Measurements from ENCODE around the gene DTNB. TPM values are rescaled to one million over a fixed set of nuclear protein-coding genes. Genes with fewer than 3 reads are reported as not detected.

Gene DTNB
- polyA plus RNA-seq, 1 of the 3 experiments (the other 2 are of a cell fraction) = 15.3 TPM

DNA sequence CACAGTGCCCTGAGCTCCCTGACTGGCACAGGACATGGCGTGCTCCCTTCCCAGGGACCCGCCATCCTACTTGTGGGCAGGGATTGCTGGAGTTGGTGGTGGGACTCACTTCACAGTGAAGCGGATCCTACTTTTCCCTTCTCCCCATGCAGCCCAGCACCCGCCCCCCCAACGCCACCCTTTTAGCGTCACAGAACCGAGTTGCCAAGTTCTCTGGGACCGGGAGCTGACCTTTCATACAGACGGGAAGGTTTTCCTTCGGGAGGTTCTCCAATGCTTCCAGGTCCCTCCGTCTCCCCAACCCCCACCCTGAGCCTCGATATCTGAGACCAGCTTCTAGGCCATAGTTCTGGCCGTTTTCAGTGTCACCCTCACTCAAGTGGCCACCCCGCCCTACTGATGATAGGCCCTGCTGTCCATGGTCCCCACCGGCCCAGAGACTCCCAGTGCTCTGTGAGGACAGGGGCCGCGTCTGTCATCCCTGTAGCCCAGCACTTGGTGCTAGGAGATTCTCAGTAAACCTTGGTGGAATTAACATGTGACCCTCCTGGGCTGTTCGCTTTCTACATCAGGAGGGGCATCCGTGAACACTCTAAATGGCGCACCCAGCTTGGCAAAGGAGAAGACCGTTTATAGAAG, 330.1 kb downstream of the DTNB start:
- peaks cover 2% of the 10 kb centered on the region; the same call in 1 of the 2 replicates for H3K79me2 ChIP-seq (ENCODE audit: insufficient read depth)
- H3K27me3 ChIP-seq (ENCODE audit: insufficient read depth) = no peaks in the 10 kb centered on the region
- peaks cover 19% of the 10 kb centered on the region for H4K20me1 ChIP-seq (ENCODE audit: insufficient read depth)
- no peak for TF ChIP-seq YY1 (IDR thresholded peaks at IDR 0.05; ENCODE audit: low read depth)
- no peak for TF ChIP-seq GABPA (IDR thresholded peaks at IDR 0.05; ENCODE audit: low read depth)
- no peak for TF ChIP-seq TAF1 (IDR thresholded peaks at IDR 0.05; ENCODE audit: borderline replicate concordance, low read depth, low read length)
- TF ChIP-seq, protein P1, sequence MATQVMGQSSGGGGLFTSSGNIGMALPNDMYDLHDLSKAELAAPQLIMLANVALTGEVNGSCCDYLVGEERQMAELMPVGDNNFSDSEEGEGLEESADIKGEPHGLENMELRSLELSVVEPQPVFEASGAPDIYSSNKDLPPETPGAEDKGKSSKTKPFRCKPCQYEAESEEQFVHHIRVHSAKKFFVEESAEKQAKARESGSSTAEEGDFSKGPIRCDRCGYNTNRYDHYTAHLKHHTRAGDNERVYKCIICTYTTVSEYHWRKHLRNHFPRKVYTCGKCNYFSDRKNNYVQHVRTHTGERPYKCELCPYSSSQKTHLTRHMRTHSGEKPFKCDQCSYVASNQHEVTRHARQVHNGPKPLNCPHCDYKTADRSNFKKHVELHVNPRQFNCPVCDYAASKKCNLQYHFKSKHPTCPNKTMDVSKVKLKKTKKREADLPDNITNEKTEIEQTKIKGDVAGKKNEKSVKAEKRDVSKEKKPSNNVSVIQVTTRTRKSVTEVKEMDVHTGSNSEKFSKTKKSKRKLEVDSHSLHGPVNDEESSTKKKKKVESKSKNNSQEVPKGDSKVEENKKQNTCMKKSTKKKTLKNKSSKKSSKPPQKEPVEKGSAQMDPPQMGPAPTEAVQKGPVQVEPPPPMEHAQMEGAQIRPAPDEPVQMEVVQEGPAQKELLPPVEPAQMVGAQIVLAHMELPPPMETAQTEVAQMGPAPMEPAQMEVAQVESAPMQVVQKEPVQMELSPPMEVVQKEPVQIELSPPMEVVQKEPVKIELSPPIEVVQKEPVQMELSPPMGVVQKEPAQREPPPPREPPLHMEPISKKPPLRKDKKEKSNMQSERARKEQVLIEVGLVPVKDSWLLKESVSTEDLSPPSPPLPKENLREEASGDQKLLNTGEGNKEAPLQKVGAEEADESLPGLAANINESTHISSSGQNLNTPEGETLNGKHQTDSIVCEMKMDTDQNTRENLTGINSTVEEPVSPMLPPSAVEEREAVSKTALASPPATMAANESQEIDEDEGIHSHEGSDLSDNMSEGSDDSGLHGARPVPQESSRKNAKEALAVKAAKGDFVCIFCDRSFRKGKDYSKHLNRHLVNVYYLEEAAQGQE (IDR thresholded peaks at IDR 0.05; ENCODE audit: low read depth, low read length) = peak; percentile 84
- TF ChIP-seq, protein P2, sequence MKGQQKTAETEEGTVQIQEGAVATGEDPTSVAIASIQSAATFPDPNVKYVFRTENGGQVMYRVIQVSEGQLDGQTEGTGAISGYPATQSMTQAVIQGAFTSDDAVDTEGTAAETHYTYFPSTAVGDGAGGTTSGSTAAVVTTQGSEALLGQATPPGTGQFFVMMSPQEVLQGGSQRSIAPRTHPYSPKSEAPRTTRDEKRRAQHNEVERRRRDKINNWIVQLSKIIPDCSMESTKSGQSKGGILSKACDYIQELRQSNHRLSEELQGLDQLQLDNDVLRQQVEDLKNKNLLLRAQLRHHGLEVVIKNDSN (IDR thresholded peaks at IDR 0.05; ENCODE audit: borderline replicate concordance, low read depth) = no peak
- no peak for TF ChIP-seq EZH2phosphoT487 (IDR thresholded peaks at IDR 0.05; ENCODE audit: borderline replicate concordance, low read depth)
- 90% methylated on average over 21 of the region's 21 CpGs for WGBS (ENCODE audit: low lambda C conversion rate)
- no peak overlapping the region for H3K4me3 ChIP-seq (ENCODE audit: low read depth in 2 of 2, low read length in 1 of 2)
- ChIA-PET POLR2A (interaction anchor here (1.3 to 1.4 kb wide), 2 partner anchors 32 to 48 kb away, joined by 3 read pairs; no protein-coding TSS in a partner anchor), CTCF (interaction anchor here (0.6 to 5.5 kb wide), 34 partner anchors 8 to 361 kb away, joined by 3 to 60 read pairs (median 6); no protein-coding TSS in a partner anchor)
- H3K27ac ChIP-seq (ENCODE audit: low read depth in 2 of 2, low read length in 1 of 2) = no peak overlapping the region; a peak in 1 of 4 replicates
- no peaks in the 10 kb centered on the region for H3K9me3 ChIP-seq
- H3F3A ChIP-seq (replicated peaks; ENCODE audit: insufficient read depth) = no peaks in the 10 kb centered on the region
- H3K4me2 ChIP-seq = no peak overlapping the region
- H3K36me3 ChIP-seq (replicated peaks in 1 of 2; ENCODE audit: control insufficient read depth in 1 of 2, insufficient read depth in 2 of 2, low read length in 1 of 2) = no peaks in the 10 kb centered on the region
- H3K9ac ChIP-seq = no peak overlapping the region
- DNase-seq = peak; percentile 30
- H3K4me1 ChIP-seq (ENCODE audit: control insufficient read depth in 1 of 2, insufficient read depth in 2 of 2, low read depth in 1 of 2, low read length in 1 of 2) = peaks cover 13 to 27% of the 10 kb centered on the region in 2 experiments; a peak in 2 of 4 replicates
- no peaks in the 10 kb centered on the region for H3K9me2 ChIP-seq
- no peak overlapping the region for H2AFZ ChIP-seq (ENCODE audit: low read depth)

DNA sequence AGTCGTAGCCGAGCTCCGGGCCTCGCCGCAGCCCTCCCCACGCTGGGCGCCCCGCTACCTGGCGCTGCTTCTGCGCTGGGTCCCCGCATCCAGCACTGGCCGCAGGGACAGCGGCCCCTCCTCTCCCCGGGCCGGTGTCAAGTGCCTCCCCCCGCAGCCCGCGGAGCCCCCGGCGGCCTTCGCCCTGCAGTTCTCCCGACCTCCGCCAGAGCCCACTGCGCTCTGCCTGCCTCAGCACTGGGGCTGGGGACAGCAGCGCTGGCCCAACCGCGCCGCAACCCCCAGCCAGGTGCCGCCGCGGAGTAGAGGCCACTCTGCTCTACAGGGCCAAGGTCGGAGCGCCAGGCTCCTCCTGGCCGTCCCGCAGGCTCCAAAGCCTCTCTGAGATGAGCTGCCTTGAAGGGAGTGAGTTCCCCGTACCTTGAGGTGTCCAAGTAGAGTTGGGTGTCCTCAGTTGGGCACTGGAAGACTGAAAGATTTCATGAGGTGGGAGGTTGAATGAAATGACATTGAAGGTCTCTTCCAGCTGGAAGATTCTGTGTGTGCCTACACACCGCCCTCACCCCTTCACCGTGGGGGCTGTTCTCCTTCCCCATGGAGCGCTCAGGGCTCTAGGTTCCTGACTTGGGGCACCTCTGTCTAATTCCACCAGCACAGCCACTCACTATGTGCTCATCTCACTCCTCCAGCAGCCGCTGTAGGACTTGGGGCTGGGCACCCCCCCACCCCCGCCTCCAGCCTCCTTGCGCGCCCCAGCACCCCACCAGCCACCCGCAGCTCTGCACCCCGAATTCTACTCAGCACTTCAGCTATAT, 330.8 kb downstream of the DTNB start:
- peaks cover 26% of the 10 kb centered on the region for H4K20me1 ChIP-seq (ENCODE audit: insufficient read depth)
- H3K27ac ChIP-seq (ENCODE audit: low read depth in 2 of 2, low read length in 1 of 2) = peak overlapping the region in 1 of 2 experiments; percentile 93; a peak in 2 of 4 replicates
- H3K36me3 ChIP-seq (replicated peaks in 1 of 2; ENCODE audit: control insufficient read depth in 1 of 2, insufficient read depth in 2 of 2, low read length in 1 of 2) = no peaks in the 10 kb centered on the region
- H3K79me2 ChIP-seq (ENCODE audit: insufficient read depth) = peaks cover 5% of the 10 kb centered on the region; the same call in 1 of the 2 replicates
- ChIA-PET POLR2A (interaction anchor here (1.0 to 1.4 kb wide), 3 partner anchors 28 to 47 kb away, joined by 3 read pairs; no protein-coding TSS in a partner anchor), CTCF (interaction anchor here (0.5 to 5.5 kb wide), 43 partner anchors 9 to 362 kb away, joined by 3 to 60 read pairs (median 4); no protein-coding TSS in a partner anchor)
- no peaks in the 10 kb centered on the region for H3K9me2 ChIP-seq
- H3K9ac ChIP-seq = no peak overlapping the region
- peak; percentile 99 for DNase-seq
- peaks cover 10 to 35% of the 10 kb centered on the region in 2 experiments; a peak in 2 of 4 replicates for H3K4me1 ChIP-seq (ENCODE audit: control insufficient read depth in 1 of 2, insufficient read depth in 2 of 2, low read depth in 1 of 2, low read length in 1 of 2)
- H3K4me3 ChIP-seq (ENCODE audit: low read depth in 2 of 2, low read length in 1 of 2) = peak overlapping the region; percentile 82 to 87
- no peaks in the 10 kb centered on the region for H3K9me3 ChIP-seq
- H3F3A ChIP-seq (replicated peaks; ENCODE audit: insufficient read depth) = no peaks in the 10 kb centered on the region
- peak overlapping the region; percentile 76 for H3K4me2 ChIP-seq
- no peak overlapping the region for H2AFZ ChIP-seq (ENCODE audit: low read depth)
- H3K27me3 ChIP-seq (ENCODE audit: insufficient read depth) = no peaks in the 10 kb centered on the region
- WGBS (ENCODE audit: low lambda C conversion rate) = 28% methylated on average over 33 of the region's 45 CpGs
- TF ChIP-seq POLR2AphosphoS5 (IDR thresholded peaks at IDR 0.05; ENCODE audit: low read depth, low read length) (no peak), RAD21 (IDR thresholded peaks at IDR 0.05; ENCODE audit: low read length) (peak; percentile 83), SIN3A (IDR thresholded peaks at IDR 0.05; ENCODE audit: borderline replicate concordance, low read depth, low read length) (peak; percentile 96), NFIC (IDR thresholded peaks at IDR 0.05; ENCODE audit: borderline replicate concordance) (no peak), ELF1 (IDR thresholded peaks at IDR 0.05) (no peak)
- TF ChIP-seq, protein P3, sequence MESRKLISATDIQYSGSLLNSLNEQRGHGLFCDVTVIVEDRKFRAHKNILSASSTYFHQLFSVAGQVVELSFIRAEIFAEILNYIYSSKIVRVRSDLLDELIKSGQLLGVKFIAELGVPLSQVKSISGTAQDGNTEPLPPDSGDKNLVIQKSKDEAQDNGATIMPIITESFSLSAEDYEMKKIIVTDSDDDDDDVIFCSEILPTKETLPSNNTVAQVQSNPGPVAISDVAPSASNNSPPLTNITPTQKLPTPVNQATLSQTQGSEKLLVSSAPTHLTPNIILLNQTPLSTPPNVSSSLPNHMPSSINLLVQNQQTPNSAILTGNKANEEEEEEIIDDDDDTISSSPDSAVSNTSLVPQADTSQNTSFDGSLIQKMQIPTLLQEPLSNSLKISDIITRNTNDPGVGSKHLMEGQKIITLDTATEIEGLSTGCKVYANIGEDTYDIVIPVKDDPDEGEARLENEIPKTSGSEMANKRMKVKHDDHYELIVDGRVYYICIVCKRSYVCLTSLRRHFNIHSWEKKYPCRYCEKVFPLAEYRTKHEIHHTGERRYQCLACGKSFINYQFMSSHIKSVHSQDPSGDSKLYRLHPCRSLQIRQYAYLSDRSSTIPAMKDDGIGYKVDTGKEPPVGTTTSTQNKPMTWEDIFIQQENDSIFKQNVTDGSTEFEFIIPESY (IDR thresholded peaks at IDR 0.05; ENCODE audit: borderline replicate concordance, low read depth) = no peak
- TF ChIP-seq, protein P4, sequence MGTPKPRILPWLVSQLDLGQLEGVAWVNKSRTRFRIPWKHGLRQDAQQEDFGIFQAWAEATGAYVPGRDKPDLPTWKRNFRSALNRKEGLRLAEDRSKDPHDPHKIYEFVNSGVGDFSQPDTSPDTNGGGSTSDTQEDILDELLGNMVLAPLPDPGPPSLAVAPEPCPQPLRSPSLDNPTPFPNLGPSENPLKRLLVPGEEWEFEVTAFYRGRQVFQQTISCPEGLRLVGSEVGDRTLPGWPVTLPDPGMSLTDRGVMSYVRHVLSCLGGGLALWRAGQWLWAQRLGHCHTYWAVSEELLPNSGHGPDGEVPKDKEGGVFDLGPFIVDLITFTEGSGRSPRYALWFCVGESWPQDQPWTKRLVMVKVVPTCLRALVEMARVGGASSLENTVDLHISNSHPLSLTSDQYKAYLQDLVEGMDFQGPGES (IDR thresholded peaks at IDR 0.05; ENCODE audit: low read depth, low read length) = no peak
- TF ChIP-seq, protein P5, sequence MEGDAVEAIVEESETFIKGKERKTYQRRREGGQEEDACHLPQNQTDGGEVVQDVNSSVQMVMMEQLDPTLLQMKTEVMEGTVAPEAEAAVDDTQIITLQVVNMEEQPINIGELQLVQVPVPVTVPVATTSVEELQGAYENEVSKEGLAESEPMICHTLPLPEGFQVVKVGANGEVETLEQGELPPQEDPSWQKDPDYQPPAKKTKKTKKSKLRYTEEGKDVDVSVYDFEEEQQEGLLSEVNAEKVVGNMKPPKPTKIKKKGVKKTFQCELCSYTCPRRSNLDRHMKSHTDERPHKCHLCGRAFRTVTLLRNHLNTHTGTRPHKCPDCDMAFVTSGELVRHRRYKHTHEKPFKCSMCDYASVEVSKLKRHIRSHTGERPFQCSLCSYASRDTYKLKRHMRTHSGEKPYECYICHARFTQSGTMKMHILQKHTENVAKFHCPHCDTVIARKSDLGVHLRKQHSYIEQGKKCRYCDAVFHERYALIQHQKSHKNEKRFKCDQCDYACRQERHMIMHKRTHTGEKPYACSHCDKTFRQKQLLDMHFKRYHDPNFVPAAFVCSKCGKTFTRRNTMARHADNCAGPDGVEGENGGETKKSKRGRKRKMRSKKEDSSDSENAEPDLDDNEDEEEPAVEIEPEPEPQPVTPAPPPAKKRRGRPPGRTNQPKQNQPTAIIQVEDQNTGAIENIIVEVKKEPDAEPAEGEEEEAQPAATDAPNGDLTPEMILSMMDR (IDR thresholded peaks at IDR 0.05) = peak; percentile 84

Measured in SK-N-SH (cell line).